Upper lobe of left lung (tissue), 6 donors: ENCODE results near the gene ZNF280D. TPM values are rescaled to one million over a fixed set of nuclear protein-coding genes. Genes with fewer than 3 reads are reported as not detected.

Experiments used
- ATAC-seq, 2 donors: fragments of 200-7000 bp; cut with Tn5 transposase; one replicate each; pipeline ENCODE4 v1.9.1; 2022; ENCODE audit warnings: mild to moderate bottlenecking in 2 of 2, moderate library complexity in 2 of 2; ENCODE audit not compliant: low FRiP score in 2 of 2
- DNase-seq, 2 donors: peaks; one replicate each; pipeline ENCODE4 v3.0.0-alpha.2; 2019 to 2020
- H3K27ac ChIP-seq, 4 donors: fragments of 200-600 bp; sonication (generic); one replicate each; pipeline ENCODE4 v1.5.1; 2016 to 2019
- H3K27me3 ChIP-seq, 4 donors: fragments of 200-600 bp; sonication (generic); one replicate each; pipeline ENCODE4 v1.5.1; 2017 to 2019
- H3K36me3 ChIP-seq, 4 donors: fragments of 200-600 bp; sonication (generic); one replicate each; pipeline ENCODE4 v1.5.1; 2016 to 2019
- H3K4me1 ChIP-seq, 4 donors: fragments of 200-600 bp; sonication (generic); one replicate each; pipeline ENCODE4 v1.5.1; 2018 to 2019
- H3K4me3 ChIP-seq, 4 donors: fragments of 200-600 bp; sonication (generic); one replicate each; pipeline ENCODE4 v1.5.1; 2017 to 2019; ENCODE audit warnings: mild to moderate bottlenecking in 2 of 4, moderate library complexity in 1 of 4
- H3K9me3 ChIP-seq, 4 donors: fragments of 200-600 bp; sonication (generic); one replicate each; pipeline ENCODE4 v1.5.1; 2018 to 2019
- CTCF ChIP-seq, 6 experiments: fragments of 450-650 bp in 4 of 6; fragments of 200-600 bp in 2 of 6; sonication (generic) in 2 of 6; IDR thresholded peaks; one replicate each; pipeline ENCODE4 v1.5.1; 2016 to 2019; ENCODE audit warnings: antibody characterized with exemption in 6 of 6
- EP300 ChIP-seq, 4 donors: sonication (generic); formaldehyde crosslinking; IDR thresholded peaks; one replicate each; pipeline ENCODE4 v1.5.1; 2017; ENCODE audit warnings: antibody characterized with exemption in 4 of 4, control low read depth in 2 of 4
- POLR2A ChIP-seq, 4 donors: fragments of 450-650 bp; IDR thresholded peaks; one replicate each; pipeline ENCODE4 v1.5.1; 2016 to 2017; ENCODE audit warnings: antibody characterized with exemption in 4 of 4, mild to moderate bottlenecking in 2 of 4
- POLR2AphosphoS5 ChIP-seq, 2 donors: sonication (generic); formaldehyde crosslinking; IDR thresholded peaks; one replicate each; pipeline ENCODE4 v1.5.1; 2017; ENCODE audit warnings: antibody characterized with exemption in 2 of 2
- WGBS, 2 donors: methylation state at CpG; one replicate each; pipeline ENCODE4 v1.1.5; 2017 to 2018; 5-methylcytosine and 5-hydroxymethylcytosine counted together
- total RNA-seq, 6 donors: library from RNA; depleted of rRNA in 4 of 6; stranded (reverse); fragments of >200 nt in 4 of 6; gene quantifications; one replicate each; pipeline versions ENCODE4 v1.1.0 to v1.2.1, GENCODE V29; 2016 to 2021
- donor health status: DM: no; HTN: no; CAD: no; lungs with moderate emphysema.
- donor health status: DM: no; HTN: yes; CAD: no; lungs with severe emphysema.

The ZNF280D gene
- total RNA-seq, 6 donors from 2014 or later: 21.2 to 67.4 (median 32.3) TPM

GRCh38 chr15:56778761-56779160 lies 45.5 kb upstream of the ZNF280D start:
- no peak for ATAC-seq
- H3K9me3 ChIP-seq: no peaks in the 10 kb centered on the region
- H3K4me3 ChIP-seq: no peak overlapping the region
- no peak overlapping the region for H3K27ac ChIP-seq
- no peaks in the 10 kb centered on the region for H3K36me3 ChIP-seq
- no peak for DNase-seq
- 84 to 89% methylated on average over 2 of the region's 2 CpGs for WGBS, 2 donors
- TF ChIP-seq EP300 (IDR thresholded peaks at IDR 0.05) (no peak), CTCF (IDR thresholded peaks at IDR 0.05) (no peak), POLR2A (IDR thresholded peaks at IDR 0.05) (no peak), POLR2AphosphoS5 (IDR thresholded peaks at IDR 0.05) (no peak)
- H3K4me1 ChIP-seq: peaks cover 0 to 2% (median under 1%) of the 10 kb centered on the region in 4 donors
- H3K27me3 ChIP-seq: no peaks in the 10 kb centered on the region

- H3K4me1 ChIP-seq: peaks cover 0 to 15% (median 7%) of the 10 kb centered on the region in 4 donors
Observed at GRCh38 chr15:56776839-56777238, 43.5 kb upstream of the ZNF280D start.

GRCh38 chr15:56775641-56776040 lies 42.3 kb upstream of the ZNF280D start:
- TF ChIP-seq EP300 (IDR thresholded peaks at IDR 0.05) (no peak), CTCF (IDR thresholded peaks at IDR 0.05) (no peak), POLR2A (IDR thresholded peaks at IDR 0.05) (no peak), POLR2AphosphoS5 (IDR thresholded peaks at IDR 0.05) (no peak)
- DNase-seq (no peak), ATAC-seq (no peak)
- WGBS, 2 donors: 52 to 59% methylated on average over 1 of the region's 1 CpG
- Histone ChIP-seq H3K27me3 (no peaks in the 10 kb centered on the region), H3K4me3 (no peak overlapping the region), H3K9me3 (no peaks in the 10 kb centered on the region), H3K27ac (no peak overlapping the region), H3K4me1 (peaks cover 0 to 15% (median 7%) of the 10 kb centered on the region in 4 donors), H3K36me3 (no peaks in the 10 kb centered on the region)

More at GRCh38 chr15:56776839-56777238, 43.5 kb upstream of the ZNF280D start:
- Histone ChIP-seq H3K27ac (no peak overlapping the region), H3K9me3 (no peaks in the 10 kb centered on the region), H3K36me3 (no peaks in the 10 kb centered on the region), H3K4me3 (no peak overlapping the region), H3K27me3 (no peaks in the 10 kb centered on the region)
- no peak for TF ChIP-seq POLR2AphosphoS5 (IDR thresholded peaks at IDR 0.05)
- ATAC-seq (no peak), DNase-seq (no peak)
- 92 to 98% methylated on average over 3 of the region's 3 CpGs for WGBS, 2 donors

GRCh38 chr15:56774356-56774755 lies 41.0 kb upstream of the ZNF280D start:
- H3K4me3 ChIP-seq: no peak overlapping the region
- H3K4me1 ChIP-seq: peaks cover 0 to 15% (median 7%) of the 10 kb centered on the region in 4 donors
- H3K27me3 ChIP-seq: no peaks in the 10 kb centered on the region
- H3K36me3 ChIP-seq: no peaks in the 10 kb centered on the region
- ATAC-seq (no peak), DNase-seq (no peak)
- TF ChIP-seq POLR2AphosphoS5 (IDR thresholded peaks at IDR 0.05): no peak
- no peak for TF ChIP-seq EP300 (IDR thresholded peaks at IDR 0.05)
- no peak for TF ChIP-seq CTCF (IDR thresholded peaks at IDR 0.05)
- no peak for TF ChIP-seq POLR2A (IDR thresholded peaks at IDR 0.05)
- WGBS, 2 donors: 55 to 59% methylated on average over 2 of the region's 2 CpGs
- no peaks in the 10 kb centered on the region for H3K9me3 ChIP-seq
- H3K27ac ChIP-seq: no peak overlapping the region

- Histone ChIP-seq H3K4me1 (peaks cover 0 to 15% (median 7%) of the 10 kb centered on the region in 4 donors), H3K4me3 (no peak overlapping the region), H3K36me3 (no peaks in the 10 kb centered on the region), H3K27me3 (no peaks in the 10 kb centered on the region), H3K9me3 (no peaks in the 10 kb centered on the region), H3K27ac (peak overlapping the region in 1 of 4 donors; percentile 19)
- ATAC-seq (peak; percentile 40 to 67), DNase-seq (no peak)
- WGBS, 2 donors: 67 to 68% methylated on average over 6 of the region's 6 CpGs
- TF ChIP-seq POLR2AphosphoS5 (IDR thresholded peaks at IDR 0.05) (no peak), CTCF (IDR thresholded peaks at IDR 0.05) (no peak), EP300 (IDR thresholded peaks at IDR 0.05) (no peak), POLR2A (IDR thresholded peaks at IDR 0.05) (no peak)
Observed at GRCh38 chr15:56772868-56773639, 39.7 kb upstream of the ZNF280D start.
